Smooth muscle cell (in vitro differentiated cells): Measurements from ENCODE around the gene SLC9C2. TPM values are rescaled to one million over a fixed set of nuclear protein-coding genes. Genes with fewer than 3 reads are reported as not detected.

Experiments used
- DNase-seq: peaks from one replicate; lab custom pipeline; 2025; ENCODE audit not compliant: unreplicated experiment; lab: John Stamatoyannopoulos, UW
- H2AFZ ChIP-seq: fragments of 200-600 bp; sonication (generic); 2 replicates; pipeline ENCODE4 v1.6.0; 2016; ENCODE audit warnings: antibody characterized with exemption, low read depth, mild to moderate bottlenecking
- H3F3A ChIP-seq: fragments of 200-600 bp; sonication (generic); 2 replicates; pipeline ENCODE4 v1.6.0; 2017; ENCODE audit warnings: antibody characterized with exemption, low read depth
- H3K27ac ChIP-seq: fragments of 200-600 bp; sonication (generic); 2 replicates; pipeline ENCODE4 v1.5.1; 2016; ENCODE audit warnings: low read depth, mild to moderate bottlenecking
- H3K27me3 ChIP-seq: fragments of 200-600 bp; sonication (generic); 2 replicates; pipeline ENCODE4 v1.6.1; 2016; ENCODE audit warnings: low read depth, mild to moderate bottlenecking
- H3K36me3 ChIP-seq: fragments of 200-600 bp; sonication (generic); 2 replicates; pipeline ENCODE4 v1.5.1; 2016; ENCODE audit warnings: low read depth
- H3K4me1 ChIP-seq: fragments of 200-600 bp; sonication (generic); 2 replicates; pipeline ENCODE4 v1.5.1; 2016; ENCODE audit warnings: low read depth
- H3K4me2 ChIP-seq: fragments of 200-600 bp; sonication (generic); 2 replicates; pipeline ENCODE4 v1.6.0; 2016; ENCODE audit warnings: mild to moderate bottlenecking
- H3K4me3 ChIP-seq: fragments of 200-600 bp; sonication (generic); 2 replicates; pipeline ENCODE4 v1.5.1; 2016; ENCODE audit warnings: mild to moderate bottlenecking
- H3K79me2 ChIP-seq: fragments of 200-600 bp; sonication (generic); 2 replicates; pipeline ENCODE4 v1.6.0; 2016; ENCODE audit warnings: low read depth, mild to moderate bottlenecking
- H3K9ac ChIP-seq: fragments of 200-600 bp; sonication (generic); 2 replicates; pipeline ENCODE4 v1.6.0; 2016; ENCODE audit warnings: low read depth
- H3K9me3 ChIP-seq: fragments of 200-600 bp; sonication (generic); replicated peaks from 2 replicates; pipeline ENCODE4 v1.5.1; 2016; ENCODE audit warnings: low read depth
- H4K20me1 ChIP-seq: fragments of 200-600 bp; sonication (generic); 2 replicates; pipeline ENCODE4 v1.6.0; 2016; ENCODE audit warnings: low read depth
- WGBS: methylation state at CpG from one replicate; pipeline ENCODE4 v1.1.7; 2016; ENCODE audit warnings: low lambda C conversion rate; 5-methylcytosine and 5-hydroxymethylcytosine counted together
- polyA plus RNA-seq: library from polyadenylated mRNA; unstranded; fragments of >200 nt; fragmentation: Nextera tagmentation; extraction: Ambion mirVana; gene quantifications from 2 replicates; pipeline ENCODE4 v1.2.1, GENCODE V29; 2016
- total RNA-seq: library from RNA; depleted of rRNA; stranded (reverse); fragments of >200 nt; gene quantifications from 2 replicates; pipeline ENCODE4 v1.2.3, GENCODE V29; 2014
- TF ChIP-seq, protein P1 (sequence below): fragments of 200-600 bp; sonication (generic); IDR thresholded peaks from 2 replicates; pipeline ENCODE4 v1.5.1; 2017; ENCODE audit warnings: borderline replicate concordance, mild to moderate bottlenecking, antibody characterized with exemption; ENCODE audit not compliant: insufficient read depth, poor library complexity, severe bottlenecking

The SLC9C2 gene
- total and polyA plus RNA-seq, 2 experiments from 2014 or later: 0.35 TPM; not detected in 1

DNA sequence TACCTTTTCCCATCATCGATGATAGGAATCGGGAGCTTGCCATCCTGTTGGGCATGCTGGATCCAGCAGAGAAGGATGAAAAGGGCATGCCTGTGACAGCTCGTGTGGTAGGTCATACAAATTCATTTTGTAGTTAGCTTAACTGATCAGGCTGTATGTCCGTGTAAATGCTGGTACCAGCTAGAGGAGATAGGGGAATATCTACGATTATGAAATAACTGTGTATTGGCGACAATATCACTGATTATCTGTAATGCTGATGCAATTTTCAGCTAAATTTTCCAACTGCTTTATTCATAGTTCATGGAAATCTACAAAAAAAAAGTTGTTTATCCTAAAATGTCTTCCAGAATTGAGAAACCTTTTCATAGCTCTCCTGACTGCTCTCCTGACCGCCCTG, 117.5 kb downstream of the SLC9C2 start:
- Histone ChIP-seq H2AFZ (no peak overlapping the region), H3K36me3 (peaks cover 44% of the 10 kb centered on the region), H3K4me1 (no peaks in the 10 kb centered on the region), H3K27me3 (no peaks in the 10 kb centered on the region), H3K4me3 (no peak overlapping the region), H3K27ac (no peak overlapping the region), H3K9me3 (no peaks in the 10 kb centered on the region), H3K9ac (no peak overlapping the region), H4K20me1 (peaks cover 58% of the 10 kb centered on the region), H3K79me2 (peaks cover 27% of the 10 kb centered on the region), H3K4me2 (no peak overlapping the region), H3F3A (peaks cover 13% of the 10 kb centered on the region)
- DNase-seq: no peak
- TF ChIP-seq, protein P1, sequence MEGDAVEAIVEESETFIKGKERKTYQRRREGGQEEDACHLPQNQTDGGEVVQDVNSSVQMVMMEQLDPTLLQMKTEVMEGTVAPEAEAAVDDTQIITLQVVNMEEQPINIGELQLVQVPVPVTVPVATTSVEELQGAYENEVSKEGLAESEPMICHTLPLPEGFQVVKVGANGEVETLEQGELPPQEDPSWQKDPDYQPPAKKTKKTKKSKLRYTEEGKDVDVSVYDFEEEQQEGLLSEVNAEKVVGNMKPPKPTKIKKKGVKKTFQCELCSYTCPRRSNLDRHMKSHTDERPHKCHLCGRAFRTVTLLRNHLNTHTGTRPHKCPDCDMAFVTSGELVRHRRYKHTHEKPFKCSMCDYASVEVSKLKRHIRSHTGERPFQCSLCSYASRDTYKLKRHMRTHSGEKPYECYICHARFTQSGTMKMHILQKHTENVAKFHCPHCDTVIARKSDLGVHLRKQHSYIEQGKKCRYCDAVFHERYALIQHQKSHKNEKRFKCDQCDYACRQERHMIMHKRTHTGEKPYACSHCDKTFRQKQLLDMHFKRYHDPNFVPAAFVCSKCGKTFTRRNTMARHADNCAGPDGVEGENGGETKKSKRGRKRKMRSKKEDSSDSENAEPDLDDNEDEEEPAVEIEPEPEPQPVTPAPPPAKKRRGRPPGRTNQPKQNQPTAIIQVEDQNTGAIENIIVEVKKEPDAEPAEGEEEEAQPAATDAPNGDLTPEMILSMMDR: no peak
- WGBS: 95% methylated on average over 7 of the region's 7 CpGs

DNA sequence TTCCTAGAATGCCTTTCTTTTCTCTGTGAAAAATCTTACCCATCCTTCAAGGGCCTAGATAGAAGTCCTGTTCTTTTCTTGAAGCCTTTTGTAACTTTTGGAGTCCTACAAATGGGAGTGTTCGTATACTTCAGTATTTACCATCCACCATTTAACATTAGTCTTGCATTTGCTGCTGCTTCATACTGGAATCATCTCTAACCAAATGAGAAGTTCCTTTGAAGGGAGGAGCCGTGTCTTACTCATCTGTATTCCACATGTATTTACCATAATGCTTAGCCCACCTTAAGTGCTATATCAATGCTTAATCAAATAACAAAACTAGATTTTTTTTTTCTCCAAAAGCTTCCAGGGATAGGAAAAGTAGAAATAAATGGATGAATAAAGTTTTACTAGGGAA, 118.6 kb downstream of the SLC9C2 start:
- 95% methylated on average over 2 of the region's 2 CpGs for WGBS
- Histone ChIP-seq H3K9ac (no peak overlapping the region), H3K36me3 (peaks cover 44% of the 10 kb centered on the region), H2AFZ (no peak overlapping the region), H3K4me2 (no peak overlapping the region), H3F3A (peaks cover 13% of the 10 kb centered on the region), H4K20me1 (peaks cover 70% of the 10 kb centered on the region), H3K27me3 (no peaks in the 10 kb centered on the region), H3K4me1 (peaks cover 8% of the 10 kb centered on the region), H3K79me2 (peaks cover 38% of the 10 kb centered on the region), H3K4me3 (no peak overlapping the region), H3K27ac (no peak overlapping the region), H3K9me3 (no peaks in the 10 kb centered on the region)
- no peak for DNase-seq
- TF ChIP-seq, protein P1: no peak

DNA sequence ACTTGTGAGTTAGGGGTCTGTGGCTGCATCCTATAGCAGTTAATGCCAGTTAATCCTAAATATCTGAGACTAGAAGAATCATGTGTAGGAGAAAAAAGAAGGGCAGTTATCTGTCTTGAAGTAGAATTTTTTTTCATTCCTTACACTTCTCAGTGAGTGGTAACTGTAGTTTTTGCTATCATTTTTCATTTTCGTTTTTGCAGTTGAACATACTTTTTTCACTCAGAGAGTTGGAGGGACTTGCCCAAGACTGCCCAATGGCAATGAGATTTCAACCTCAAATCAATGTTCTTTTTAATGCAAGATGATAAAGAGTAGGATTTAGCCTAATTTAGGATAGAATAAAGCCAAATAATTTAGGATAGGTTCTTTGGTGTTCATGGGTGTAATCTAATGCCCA, 120.2 kb downstream of the SLC9C2 start:
- TF ChIP-seq, protein P1: no peak
- H3K4me3 ChIP-seq: no peak overlapping the region
- H3K4me2 ChIP-seq: no peak overlapping the region
- DNase-seq: no peak
- H3K4me1 ChIP-seq: peaks cover 19% of the 10 kb centered on the region
- H3K9ac ChIP-seq: no peak overlapping the region
- peaks cover 82% of the 10 kb centered on the region for H4K20me1 ChIP-seq
- H3K79me2 ChIP-seq: peaks cover 54% of the 10 kb centered on the region
- H3K27me3 ChIP-seq: no peaks in the 10 kb centered on the region
- no peak overlapping the region for H3K27ac ChIP-seq
- H3F3A ChIP-seq: peaks cover 13% of the 10 kb centered on the region
- no peak overlapping the region for H2AFZ ChIP-seq
- WGBS: 93% methylated on average over 1 of the region's 1 CpG
- peaks cover 44% of the 10 kb centered on the region for H3K36me3 ChIP-seq
- no peaks in the 10 kb centered on the region for H3K9me3 ChIP-seq

DNA sequence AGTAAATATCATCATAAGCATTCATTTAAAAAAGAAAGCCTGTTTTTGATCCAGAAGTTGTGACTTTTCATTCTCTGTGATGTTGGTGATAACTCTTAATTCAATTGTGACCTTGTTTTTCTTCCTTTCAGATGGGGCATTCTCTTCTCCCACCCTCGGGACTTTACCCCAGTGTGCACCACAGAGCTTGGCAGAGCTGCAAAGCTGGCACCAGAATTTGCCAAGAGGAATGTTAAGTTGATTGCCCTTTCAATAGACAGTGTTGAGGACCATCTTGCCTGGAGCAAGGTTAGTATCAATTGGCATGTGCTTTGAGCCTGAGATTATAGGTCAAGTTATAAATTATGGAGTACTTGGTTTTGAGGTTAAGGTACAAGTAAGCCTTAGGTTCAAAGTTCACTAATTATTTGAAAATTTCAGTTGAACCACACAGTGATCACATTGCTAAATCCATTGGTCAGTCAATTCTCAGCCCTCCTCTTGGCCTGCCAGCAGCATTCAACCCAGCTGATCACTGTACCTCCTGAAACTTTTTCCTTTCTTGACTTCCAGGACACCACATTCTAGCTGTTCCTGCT, 121.6 kb downstream of the SLC9C2 start:
- Histone ChIP-seq H3F3A (peaks cover 11% of the 10 kb centered on the region), H3K27ac (no peak overlapping the region), H2AFZ (no peak overlapping the region), H3K4me3 (no peak overlapping the region), H3K9me3 (no peaks in the 10 kb centered on the region), H3K27me3 (no peaks in the 10 kb centered on the region), H3K4me2 (no peak overlapping the region), H3K36me3 (peaks cover 36% of the 10 kb centered on the region), H3K9ac (no peak overlapping the region), H3K4me1 (peaks cover 19% of the 10 kb centered on the region), H3K79me2 (peaks cover 59% of the 10 kb centered on the region), H4K20me1 (peaks cover 80% of the 10 kb centered on the region)
- 96% methylated on average over 1 of the region's 1 CpG for WGBS
- TF ChIP-seq, protein P1: no peak
- no peak for DNase-seq
